Skeletal muscle satellite cell (primary cell): ENCODE data around the gene KAT7. TPM values are rescaled to one million over a fixed set of nuclear protein-coding genes. Genes with fewer than 3 reads are reported as not detected.
A peak's percentile ranks its signal among the peaks of the same experiment; 100 is the strongest.

ENCODE experiments used
- H3K27me3 ChIP-seq: 2 replicates; pipeline ENCODE4 v1.7.0; 2013; ENCODE audit warnings: low read length; ENCODE audit not compliant: control insufficient read depth, insufficient read depth
- H3K36me3 ChIP-seq: 2 replicates; pipeline ENCODE4 v1.7.0; 2013; ENCODE audit warnings: mild to moderate bottlenecking, control low read depth, low read length; ENCODE audit not compliant: insufficient read depth
- H3K4me1 ChIP-seq: 2 replicates; pipeline ENCODE4 v1.7.0; 2013; ENCODE audit warnings: low read length; ENCODE audit not compliant: control insufficient read depth, insufficient read depth
- H3K4me2 ChIP-seq: 2 replicates; pipeline ENCODE4 v1.7.0; 2013; ENCODE audit warnings: mild to moderate bottlenecking, low read length
- H3K4me3 ChIP-seq: 2 replicates; pipeline ENCODE4 v1.7.0; 2013; ENCODE audit warnings: low read length
- H3K9ac ChIP-seq: 2 replicates; pipeline ENCODE4 v1.7.0; 2013; ENCODE audit warnings: mild to moderate bottlenecking, low read depth, low read length, moderate library complexity
- H3K9me3 ChIP-seq: replicated peaks from 2 replicates; pipeline ENCODE4 v1.7.0; 2013; ENCODE audit warnings: mild to moderate bottlenecking, control low read depth, low read length
- total RNA-seq: library from RNA; depleted of rRNA; stranded (reverse); fragments of >200 nt; gene quantifications from 2 replicates; pipeline ENCODE4 v1.2.3, GENCODE V29; 2012; rRNA removed

Gene KAT7
- total RNA-seq, result 23.1 and 26.4 TPM in 2 replicates

DNA sequence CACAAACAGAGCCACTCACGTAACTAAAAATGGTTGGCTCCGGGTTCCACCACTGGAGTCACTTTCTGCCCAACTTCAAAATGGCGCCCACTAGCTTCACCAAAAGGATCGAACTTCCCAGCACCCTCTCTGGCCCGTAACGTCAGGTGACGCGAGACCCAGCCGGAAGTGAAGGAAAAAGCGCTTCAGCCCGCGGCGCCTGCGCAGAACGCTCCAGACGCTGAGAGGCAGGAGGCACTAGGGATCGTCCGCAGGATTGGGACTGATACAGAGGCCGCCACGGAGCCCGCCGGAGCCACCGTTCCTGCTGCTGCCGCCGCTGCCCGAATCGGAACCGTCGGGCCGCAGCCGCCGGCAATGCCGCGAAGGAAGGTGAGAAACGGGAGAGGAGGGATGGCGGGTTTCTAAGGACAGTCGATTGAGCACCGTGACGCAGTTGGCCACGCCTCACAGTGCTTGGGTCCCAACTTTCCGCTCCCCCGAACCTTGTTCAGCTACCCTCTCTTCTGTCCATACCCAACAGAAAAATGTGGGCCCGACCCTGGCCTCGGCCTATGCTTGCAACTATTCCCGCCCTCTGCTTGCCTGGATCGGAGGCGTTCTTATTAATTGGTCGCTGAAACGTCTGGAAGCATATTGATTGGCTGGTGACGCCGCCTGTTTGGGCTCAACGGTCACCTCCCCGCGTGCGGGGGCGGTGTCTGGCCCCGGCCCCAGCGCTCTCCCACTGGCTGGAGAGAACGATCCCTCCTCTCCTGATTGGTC lies at the start of gene KAT7:
TSS of gene KAT7 (plus strand) at position 204 of the 765 bp plus-strand sequence. CDS start at position 358, 154 bp downstream.
- Histone ChIP-seq H3K9ac (peak within 1 kb of the TSS; percentile 98), H3K4me2 (peak within 1 kb of the TSS; percentile 92), H3K9me3 (no peaks in the 10 kb centered on the region), H3K36me3 (peaks cover 26% of the 10 kb centered on the region), H3K4me3 (peak within 1 kb of the TSS; percentile 88), H3K4me1 (peaks cover 14% of the 10 kb centered on the region), H3K27me3 (no peaks in the 10 kb centered on the region)

DNA sequence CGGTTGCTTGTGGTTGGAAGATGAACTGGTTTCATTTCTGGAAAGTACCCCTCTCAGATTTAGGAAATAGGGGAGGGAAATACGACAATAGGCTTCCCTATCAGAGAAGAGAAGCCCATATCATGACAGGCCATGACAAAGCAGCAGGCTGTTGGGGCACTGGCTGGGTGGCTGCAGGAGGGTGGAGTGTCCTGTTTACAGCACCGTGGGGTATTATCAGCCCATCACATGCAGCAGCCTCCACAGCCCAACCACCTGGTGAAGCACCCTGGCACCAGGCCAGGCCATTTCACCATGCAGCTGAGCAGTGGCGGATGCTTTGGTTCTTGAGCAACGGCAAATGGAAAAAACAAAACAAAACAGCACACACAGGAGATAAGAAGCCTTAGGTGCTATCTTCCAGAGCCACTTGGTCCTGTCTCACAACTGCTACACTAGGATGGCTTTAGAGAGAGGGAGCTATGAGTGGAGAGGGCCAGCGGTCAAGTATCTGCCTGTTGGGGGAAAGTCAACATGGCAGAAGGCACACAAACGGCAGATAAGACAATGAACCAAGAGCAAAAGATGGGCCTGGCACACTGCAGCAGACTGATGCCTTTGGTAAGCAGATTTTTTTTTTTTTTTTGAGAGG lies 48.7 kb upstream of the KAT7 start:
- no peak overlapping the region for H3K4me3 ChIP-seq
- peaks cover 51% of the 10 kb centered on the region for H3K27me3 ChIP-seq
- H3K9ac ChIP-seq, result no peak overlapping the region
- no peak overlapping the region for H3K4me2 ChIP-seq
- H3K9me3 ChIP-seq, result no peaks in the 10 kb centered on the region
- no peaks in the 10 kb centered on the region for H3K36me3 ChIP-seq
- peaks cover 4% of the 10 kb centered on the region for H3K4me1 ChIP-seq

DNA sequence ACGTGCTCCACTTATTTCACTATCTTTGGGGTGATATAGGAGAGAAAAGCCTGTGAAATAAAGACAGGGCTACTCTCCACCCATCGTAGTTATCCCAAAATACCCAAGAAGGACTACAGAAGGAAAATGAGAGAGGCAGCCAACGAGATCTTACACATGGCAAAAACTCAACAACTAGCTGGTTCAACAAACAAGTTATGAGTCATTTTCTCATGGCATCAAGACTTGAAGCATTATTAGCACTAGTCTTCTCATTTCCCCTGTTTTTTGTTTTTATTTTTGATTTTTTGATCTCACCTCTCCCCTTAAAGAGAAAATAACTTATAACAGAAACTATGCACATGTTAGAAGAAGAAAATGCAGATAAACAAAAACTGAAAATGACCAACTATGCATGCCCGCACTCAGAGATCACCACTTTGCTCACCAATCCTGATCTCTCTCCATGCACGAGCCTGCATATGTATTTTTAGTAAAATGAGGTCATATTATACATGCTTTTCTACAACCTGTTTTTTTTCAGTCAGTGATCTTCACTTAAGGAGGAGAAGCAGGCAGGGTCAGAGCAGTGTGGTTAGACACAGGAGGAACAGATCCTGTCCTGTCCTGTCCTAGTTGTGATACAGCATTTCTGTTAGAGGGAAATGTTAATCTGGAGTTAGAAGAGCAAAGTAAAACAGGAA lies 47.3 kb upstream of the KAT7 start:
- Histone ChIP-seq H3K4me2 (no peak overlapping the region), H3K9ac (no peak overlapping the region), H3K9me3 (no peaks in the 10 kb centered on the region), H3K27me3 (peaks cover 58% of the 10 kb centered on the region), H3K4me3 (no peak overlapping the region), H3K36me3 (no peaks in the 10 kb centered on the region), H3K4me1 (peaks cover 4% of the 10 kb centered on the region)

DNA sequence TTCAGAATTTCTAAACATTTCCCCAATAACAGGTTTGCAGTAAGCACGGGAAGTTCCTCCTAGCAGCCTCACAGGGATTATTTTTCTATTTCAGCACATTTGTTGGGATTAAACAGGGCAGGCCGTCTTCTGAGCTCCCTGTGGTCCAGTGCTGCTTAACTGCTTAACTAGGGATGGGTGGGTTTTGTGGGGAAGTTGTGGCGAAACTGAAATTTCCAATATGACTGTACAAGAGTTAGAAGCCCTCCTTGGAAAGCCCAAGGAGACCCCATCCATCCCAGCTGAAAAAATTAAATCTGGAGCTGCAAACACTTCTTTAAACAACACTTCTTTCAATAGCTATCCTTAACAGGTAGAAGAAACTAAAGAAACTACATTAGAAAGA lies 46.8 kb upstream of the KAT7 start:
- Histone ChIP-seq H3K4me3 (no peak overlapping the region), H3K9me3 (no peaks in the 10 kb centered on the region), H3K9ac (no peak overlapping the region), H3K27me3 (peaks cover 64% of the 10 kb centered on the region), H3K36me3 (no peaks in the 10 kb centered on the region), H3K4me2 (no peak overlapping the region), H3K4me1 (peaks cover 4% of the 10 kb centered on the region)

DNA sequence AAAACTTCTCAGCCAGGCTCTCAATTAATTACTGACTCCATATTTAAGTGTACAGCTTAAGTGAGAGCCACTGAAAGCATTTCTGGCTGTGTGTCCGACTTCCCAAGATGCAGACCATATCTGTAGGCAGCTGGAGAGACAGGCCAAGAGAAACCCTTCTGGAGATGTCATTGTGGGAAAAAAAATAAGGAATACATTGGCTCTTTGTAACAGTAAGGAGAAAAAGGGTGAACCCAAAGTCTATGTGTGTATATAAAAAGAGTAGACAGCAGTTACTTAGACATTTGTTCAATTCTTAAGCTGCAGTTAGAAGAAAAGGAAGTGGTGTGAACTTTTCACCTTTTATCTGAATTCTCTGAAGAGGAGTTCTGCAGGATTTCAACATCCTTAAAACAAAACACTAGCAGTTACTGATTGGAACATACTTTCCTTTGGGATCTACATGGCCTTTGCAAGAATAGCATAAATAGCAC lies 46.3 kb upstream of the KAT7 start:
- H3K9ac ChIP-seq, result no peak overlapping the region
- no peaks in the 10 kb centered on the region for H3K9me3 ChIP-seq
- no peaks in the 10 kb centered on the region for H3K36me3 ChIP-seq
- H3K27me3 ChIP-seq, result peaks cover 64% of the 10 kb centered on the region
- no peak overlapping the region for H3K4me2 ChIP-seq
- no peak overlapping the region for H3K4me3 ChIP-seq
- peaks cover 4% of the 10 kb centered on the region for H3K4me1 ChIP-seq

DNA sequence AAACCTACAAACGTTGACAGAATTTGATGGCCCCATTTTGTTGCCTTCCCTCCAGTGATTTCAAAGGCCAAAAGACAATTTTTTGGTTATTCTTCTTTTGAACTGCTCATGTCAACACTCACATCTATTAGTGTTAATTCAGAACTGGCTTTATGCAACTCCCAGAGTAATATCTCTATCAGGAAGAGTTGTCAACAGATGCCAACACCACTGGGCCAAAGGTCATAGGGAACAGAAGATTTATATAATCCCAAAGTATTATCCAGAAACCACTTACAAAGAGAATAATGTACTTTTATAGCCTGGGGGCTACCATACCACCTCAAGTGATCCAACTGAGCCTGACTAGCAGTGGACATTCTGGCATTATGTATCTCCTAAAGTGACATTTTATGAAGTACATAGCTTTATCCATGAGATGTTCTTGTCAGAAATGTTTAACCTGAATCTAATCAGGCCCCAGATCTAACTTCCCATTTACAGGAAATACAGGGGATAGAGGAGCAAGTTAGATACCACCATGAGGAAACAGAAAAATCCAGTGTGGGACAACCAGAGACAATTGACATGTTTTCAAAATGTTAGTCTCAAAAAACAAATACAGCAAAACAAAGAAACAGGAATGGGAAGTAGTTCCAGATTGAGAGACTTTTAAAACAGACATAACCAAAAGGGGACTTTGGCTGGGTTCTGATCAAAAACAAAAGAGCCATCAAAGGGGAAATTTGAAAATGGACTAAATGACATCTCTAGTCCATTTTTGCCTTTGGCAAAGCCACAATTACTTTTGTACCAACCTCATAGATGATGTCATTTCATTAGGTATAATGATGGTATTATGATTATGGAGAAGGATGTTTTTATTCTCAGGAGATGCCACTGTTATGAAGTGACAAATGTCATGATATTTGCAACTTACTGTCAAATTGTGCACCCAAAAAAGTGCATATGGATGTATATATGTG lies 43.0 kb upstream of the KAT7 start:
- peaks cover 50% of the 10 kb centered on the region for H3K27me3 ChIP-seq
- peaks cover 4% of the 10 kb centered on the region for H3K4me1 ChIP-seq
- H3K9ac ChIP-seq, result no peak overlapping the region
- H3K4me3 ChIP-seq, result no peak overlapping the region
- no peaks in the 10 kb centered on the region for H3K36me3 ChIP-seq
- H3K4me2 ChIP-seq, result no peak overlapping the region
- no peaks in the 10 kb centered on the region for H3K9me3 ChIP-seq

DNA sequence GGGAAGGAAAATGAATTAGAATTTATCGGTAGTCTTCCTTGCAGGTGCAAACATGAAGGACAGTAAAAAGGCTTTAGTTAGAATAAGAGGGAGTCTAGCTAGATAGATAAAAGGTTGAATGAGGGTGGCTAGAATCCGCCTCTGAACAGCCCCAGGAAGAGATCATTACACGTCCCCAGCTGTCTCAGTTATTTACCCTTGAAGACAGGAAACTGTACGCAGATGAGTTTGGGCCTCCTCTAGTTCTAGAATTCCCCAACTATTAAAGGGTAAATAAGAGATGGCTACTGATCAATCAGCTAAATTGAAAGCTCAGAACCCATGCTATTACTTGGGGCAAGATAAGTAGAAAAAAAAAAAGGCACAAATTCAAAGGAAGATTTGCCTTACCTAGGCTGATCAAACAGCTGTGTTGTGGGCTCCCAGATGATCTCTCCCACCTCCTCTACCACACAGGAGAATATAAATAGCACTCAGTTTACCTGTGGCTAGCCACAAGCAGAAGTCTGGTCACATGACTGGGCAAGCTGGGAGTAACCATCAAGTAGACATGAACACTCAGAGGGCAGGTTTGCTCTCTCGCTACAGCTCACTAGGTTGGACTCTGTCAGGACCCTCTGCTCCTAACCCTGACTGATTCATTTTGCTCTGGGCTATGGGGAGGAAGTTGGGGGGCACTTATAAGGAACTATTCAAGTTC lies 41.5 kb upstream of the KAT7 start:
- H3K9ac ChIP-seq, result no peak overlapping the region
- no peaks in the 10 kb centered on the region for H3K36me3 ChIP-seq
- H3K9me3 ChIP-seq, result no peaks in the 10 kb centered on the region
- H3K4me1 ChIP-seq, result peaks cover 4% of the 10 kb centered on the region
- H3K4me3 ChIP-seq, result no peak overlapping the region
- H3K27me3 ChIP-seq, result peaks cover 42% of the 10 kb centered on the region
- no peak overlapping the region for H3K4me2 ChIP-seq

DNA sequence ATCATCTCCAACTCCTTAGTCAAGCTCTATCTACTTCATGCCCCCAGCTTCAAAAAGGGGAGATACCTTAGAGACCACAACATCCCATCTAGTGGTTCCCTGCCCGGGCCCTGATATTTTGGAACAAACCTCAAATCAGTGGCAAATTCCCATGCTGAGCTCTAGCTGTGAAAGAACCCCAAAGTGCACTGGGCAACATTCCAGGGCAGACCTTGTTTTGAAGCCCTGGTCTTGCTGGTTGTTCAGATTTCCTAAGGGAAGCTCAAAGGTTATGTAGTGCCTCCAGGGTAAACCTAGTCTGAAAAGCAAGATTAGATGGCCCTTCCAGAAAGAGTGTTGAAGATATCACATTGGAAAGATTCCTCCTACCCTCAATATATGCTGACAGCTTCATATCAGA lies 40.8 kb upstream of the KAT7 start:
- Histone ChIP-seq H3K4me1 (no peaks in the 10 kb centered on the region), H3K9me3 (no peaks in the 10 kb centered on the region), H3K4me2 (no peak overlapping the region), H3K27me3 (peaks cover 36% of the 10 kb centered on the region), H3K4me3 (no peak overlapping the region), H3K36me3 (no peaks in the 10 kb centered on the region), H3K9ac (no peak overlapping the region)

DNA sequence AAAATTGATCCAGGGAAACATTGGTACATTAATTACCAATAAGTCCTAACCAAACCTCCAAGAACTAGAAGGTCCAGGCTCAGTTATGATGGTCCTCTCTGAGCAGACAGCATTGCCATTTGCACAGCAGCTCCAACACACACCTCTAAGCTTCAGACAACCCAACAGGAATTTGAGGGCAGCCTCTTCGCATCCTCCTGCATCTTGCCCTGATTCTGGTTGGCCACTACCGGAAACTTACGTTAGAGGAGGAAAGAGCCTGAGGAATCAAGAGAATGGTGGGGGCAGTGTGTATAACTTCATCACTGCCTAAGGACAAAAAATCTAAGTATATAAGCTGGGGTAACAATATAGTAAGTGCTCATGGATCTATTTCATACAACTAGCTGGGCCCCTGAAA lies 40.3 kb upstream of the KAT7 start:
- H3K4me2 ChIP-seq, result no peak overlapping the region
- H3K4me1 ChIP-seq, result no peaks in the 10 kb centered on the region
- peaks cover 31% of the 10 kb centered on the region for H3K27me3 ChIP-seq
- H3K4me3 ChIP-seq, result no peak overlapping the region
- no peaks in the 10 kb centered on the region for H3K36me3 ChIP-seq
- H3K9ac ChIP-seq, result no peak overlapping the region
- H3K9me3 ChIP-seq, result no peaks in the 10 kb centered on the region

DNA sequence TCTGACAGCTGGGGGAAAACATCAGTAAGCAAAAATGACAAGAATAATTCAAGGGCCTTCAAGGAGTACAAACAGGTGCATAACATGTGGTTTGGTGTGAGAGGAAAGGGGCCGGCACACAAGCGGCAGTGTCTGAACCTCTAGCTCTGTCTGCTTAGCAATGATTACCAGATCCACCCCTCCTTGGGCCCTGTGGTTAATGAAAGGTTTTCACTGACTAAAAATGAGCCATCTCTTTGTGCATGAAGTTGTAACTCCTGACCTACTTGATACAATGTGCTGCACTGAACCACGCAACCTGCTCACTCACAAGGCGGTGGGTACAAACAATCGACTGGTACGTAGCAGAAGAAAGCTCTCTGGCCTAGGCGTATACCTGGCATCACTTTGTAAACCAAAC lies 39.7 kb upstream of the KAT7 start:
- no peak overlapping the region for H3K4me3 ChIP-seq
- peaks cover 31% of the 10 kb centered on the region for H3K27me3 ChIP-seq
- no peak overlapping the region for H3K4me2 ChIP-seq
- no peaks in the 10 kb centered on the region for H3K36me3 ChIP-seq
- no peaks in the 10 kb centered on the region for H3K9me3 ChIP-seq
- H3K4me1 ChIP-seq, result no peaks in the 10 kb centered on the region
- no peak overlapping the region for H3K9ac ChIP-seq
